DMS114 treated with DMSO at 0.1 percent for 48 hours (cell line): ENCODE measurements around the gene ADGRF5.
"Not testable (repeated sequence)": the region's sequence is repeated elsewhere in the genome, so short reads cannot be mapped to it uniquely, and the experiment has no call there.

ENCODE experiments used
- DNase-seq: peaks from one replicate; lab custom pipeline; 2025; ENCODE audit not compliant: unreplicated experiment; lab: John Stamatoyannopoulos, UW

Gene ADGRF5

DNA sequence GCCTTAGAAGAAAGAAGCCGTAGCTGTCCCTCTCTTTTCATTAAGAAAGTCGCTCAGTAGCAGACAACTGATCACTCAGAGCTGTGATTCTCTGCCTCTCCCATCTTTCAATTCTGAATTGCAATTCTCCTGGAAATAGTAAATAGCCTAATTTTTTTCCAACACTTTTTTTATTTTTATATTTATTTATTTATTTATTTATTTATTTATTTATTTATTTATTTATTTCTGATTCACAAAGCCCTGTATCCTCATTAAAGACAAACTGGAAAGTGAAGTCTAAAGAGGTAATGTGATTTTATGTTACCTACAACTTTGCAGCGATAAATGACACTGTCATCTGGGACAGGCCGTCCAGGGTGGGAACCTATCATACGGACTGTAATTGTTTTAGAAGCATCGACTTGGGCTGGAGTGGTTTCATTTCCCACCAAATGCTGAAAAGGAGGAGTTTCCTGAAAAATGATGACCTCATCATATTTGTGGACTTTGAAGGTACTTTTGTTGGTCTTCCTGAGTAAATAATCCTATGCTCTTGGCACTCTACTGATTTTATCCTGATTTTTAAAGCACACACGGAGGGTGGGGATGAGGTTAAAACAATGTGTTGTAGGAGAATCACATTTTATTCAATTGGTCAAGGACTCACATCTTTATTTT, 87.4 kb downstream of the ADGRF5 start:
- not testable (repeated sequence) for DNase-seq

DNA sequence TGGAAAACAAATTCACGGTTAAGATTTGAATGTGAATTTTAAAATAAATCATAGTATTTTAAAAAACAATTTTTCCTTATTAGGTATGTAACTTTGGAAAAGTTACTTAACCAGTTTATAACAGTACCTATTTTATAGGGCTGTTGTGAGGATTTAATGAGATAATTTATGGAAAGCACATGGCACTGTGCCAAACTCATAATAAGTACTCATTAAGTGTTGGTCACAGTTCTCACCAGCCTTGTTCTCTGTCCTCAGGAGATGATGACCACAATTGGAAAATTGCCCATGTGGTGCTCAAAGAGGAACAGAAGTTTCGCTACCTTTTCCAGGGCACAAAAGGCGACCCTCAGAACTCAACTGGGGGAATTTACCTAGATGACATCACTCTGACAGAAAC, 88.9 kb downstream of the ADGRF5 start:
- no peak for DNase-seq

- DNase-seq: no peak
Measured at GRCh38 chr6:46828939-46829338, 92.8 kb downstream of the ADGRF5 start.

- DNase-seq: no peak
Measured at GRCh38 chr6:46821458-46821881, 100.3 kb downstream of the ADGRF5 start.

DNA sequence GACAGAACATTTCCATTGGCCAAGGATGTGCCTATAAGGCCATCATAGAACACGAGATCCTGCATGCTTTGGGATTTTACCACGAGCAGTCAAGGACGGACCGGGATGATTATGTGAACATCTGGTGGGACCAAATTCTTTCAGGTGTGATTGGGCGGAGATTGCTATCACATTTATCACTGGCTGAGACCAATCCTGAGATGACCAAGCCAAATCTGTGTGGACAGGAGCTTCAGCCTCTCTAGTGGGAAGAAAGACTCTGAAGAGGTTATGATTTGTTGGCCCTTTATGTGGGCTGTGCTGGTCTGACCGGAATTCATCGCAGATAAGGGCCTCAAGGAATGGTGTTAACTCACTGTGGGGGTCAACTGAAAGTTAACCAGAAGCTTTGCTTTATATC, 102.2 kb downstream of the ADGRF5 start:
- DNase-seq: no peak

GRCh38 chr6:46816626-46817025, 105.1 kb downstream of the ADGRF5 start:
- DNase-seq: no peak

- no peak for DNase-seq
Measured at GRCh38 chr6:46815130-46815529, 106.6 kb downstream of the ADGRF5 start.

DNA sequence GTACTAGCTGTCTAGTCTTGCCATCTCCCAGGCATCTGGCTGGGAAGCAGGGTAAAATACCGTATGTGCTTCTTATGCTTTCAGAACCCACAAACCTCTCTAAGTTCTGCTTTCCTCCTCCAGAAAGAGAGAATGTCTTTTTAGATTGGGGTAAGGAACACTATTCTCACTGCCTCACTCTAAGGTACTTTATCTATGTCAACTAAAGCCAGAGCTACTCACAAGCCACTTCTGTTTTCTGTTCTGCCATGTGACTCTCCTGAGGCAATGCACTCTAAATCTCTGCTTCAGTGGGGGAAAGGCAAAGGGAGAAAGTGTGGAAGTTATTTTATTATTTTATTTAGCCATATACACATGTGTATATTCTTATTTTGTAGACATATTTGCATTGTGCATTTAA, 112.9 kb downstream of the ADGRF5 start:
- no peak for DNase-seq
